HT-29 (cell line): Measurements from ENCODE around the gene ORMDL2. TPM values are rescaled to one million over a fixed set of nuclear protein-coding genes. Genes with fewer than 3 reads are reported as not detected.
"Not testable (repeated sequence)": the region's sequence is repeated elsewhere in the genome, so short reads cannot be mapped to it uniquely, and the experiment has no call there.

Source experiments
- DNase-seq: peaks from one replicate; pipeline ENCODE4 v3.0.0-alpha.2; 2015; ENCODE audit warnings: low spot score
- total RNA-seq: library from RNA; depleted of rRNA; stranded (reverse); fragments of >200 nt; shearing (Covaris generic); gene quantifications from 2 replicates; pipeline ENCODE4 v1.2.3, GENCODE V29; 2014; rRNA removed

ORMDL2 gene
- total RNA-seq, 1 experiment from 2014 or later: 35.1 TPM

GRCh38 chr12:55852740-55853139 is 34.9 kb downstream of the ORMDL2 start:
- no peak for DNase-seq

- DNase-seq: no peak
These were observed 43.6 kb downstream of the ORMDL2 start for GRCh38 chr12:55861396-55861795.

- no peak for DNase-seq
These were observed 44.0 kb downstream of the ORMDL2 start for GRCh38 chr12:55861871-55862270.

- no peak for DNase-seq
These were observed 44.4 kb downstream of the ORMDL2 start for GRCh38 chr12:55862286-55862685.

- DNase-seq: not testable (repeated sequence)
These were observed 45.1 kb downstream of the ORMDL2 start for GRCh38 chr12:55862931-55863330.

- DNase-seq: no peak
These were observed 47.5 kb downstream of the ORMDL2 start for GRCh38 chr12:55865327-55865726.

- not testable (repeated sequence) for DNase-seq
These were observed 48.7 kb downstream of the ORMDL2 start for GRCh38 chr12:55866454-55867004.

Other genes starting within 250 kb of the ORMDL2 start
- not detected in 2 replicates for gene OR2AP1, start 245.6 kb upstream of the ORMDL2 start, total RNA-seq
- not detected in 2 replicates for gene OR10P1, start 181.1 kb upstream of the ORMDL2 start, total RNA-seq
- 4.6 and 4.7 TPM in 2 replicates for gene ITGA7, start 110.1 kb upstream of the ORMDL2 start, total RNA-seq
- gene BLOC1S1, start 102.0 kb upstream of the ORMDL2 start, total RNA-seq: 165 and 169 TPM in 2 replicates
- gene RDH5, start 97.6 kb upstream of the ORMDL2 start, total RNA-seq: 5.3 and 5.7 TPM in 2 replicates
- gene CD63, start 89.0 kb upstream of the ORMDL2 start, total RNA-seq: 867 and 895 TPM in 2 replicates
- gene GDF11, start 74.9 kb upstream of the ORMDL2 start, total RNA-seq: 2.0 and 3.8 TPM in 2 replicates
- gene SARNP, start 317 bp upstream of the ORMDL2 start, total RNA-seq: 39.3 and 47.7 TPM in 2 replicates
- gene DNAJC14, start 11.5 kb downstream of the ORMDL2 start, total RNA-seq: 30.3 and 35.7 TPM in 2 replicates
- not detected in 2 replicates for gene MMP19, start 24.9 kb downstream of the ORMDL2 start, total RNA-seq
- gene PYM1, start 109.9 kb downstream of the ORMDL2 start, total RNA-seq: 50.5 and 52.1 TPM in 2 replicates
- gene DGKA, start 113.1 kb downstream of the ORMDL2 start, total RNA-seq: 5.5 and 5.9 TPM in 2 replicates
- gene PMEL, start 148.0 kb downstream of the ORMDL2 start, total RNA-seq: 2.7 and 7.6 TPM in 2 replicates
- 46.8 and 49.4 TPM in 2 replicates for gene CDK2, start 148.8 kb downstream of the ORMDL2 start, total RNA-seq
- 32.1 and 35.0 TPM in 2 replicates for gene RAB5B, start 156.0 kb downstream of the ORMDL2 start, total RNA-seq
- 18.1 and 21.8 TPM in 2 replicates for gene SUOX, start 179.2 kb downstream of the ORMDL2 start, total RNA-seq
- 1.1 and 1.9 TPM in 2 replicates for gene IKZF4, start 203.0 kb downstream of the ORMDL2 start, total RNA-seq
- gene RPS26, start 223.9 kb downstream of the ORMDL2 start, total RNA-seq: 171 and 219 TPM in 2 replicates